HepG2 (cell line): ENCODE measurements around the gene HSD17B8. TPM values are rescaled to one million over a fixed set of nuclear protein-coding genes. Genes with fewer than 3 reads are reported as not detected.

ENCODE experiments used
- ARNT ChIP-seq: fragments of 450-650 bp; IDR thresholded peaks from 2 replicates; pipeline ENCODE4 v1.6.1; 2017
- CHCHD3 ChIP-seq: sonication (generic); formaldehyde crosslinking; IDR thresholded peaks from 2 replicates; pipeline ENCODE4 v1.8.0; 2022; ENCODE audit warnings: mild to moderate bottlenecking, missing genetic modification reagents, moderate library complexity
- EEA1 ChIP-seq: sonication (generic); formaldehyde crosslinking; IDR thresholded peaks from 2 replicates; pipeline ENCODE4 v1.5.1; 2020; ENCODE audit warnings: mild to moderate bottlenecking, missing genetic modification reagents, borderline replicate concordance
- EZH2 ChIP-seq: conservative IDR thresholded peaks from 2 replicates; pipeline ENCODE4 v1.6.1; 2012; ENCODE audit warnings: mild to moderate bottlenecking, low read depth, low read length, moderate library complexity
- GATA4 ChIP-seq: sonication (generic); IDR thresholded peaks from 2 replicates; pipeline ENCODE4 v1.6.1; 2016; ENCODE audit warnings: antibody characterized with exemption, low read depth, borderline replicate concordance
- ISX ChIP-seq: sonication (generic); formaldehyde crosslinking; conservative IDR thresholded peaks from 2 replicates; pipeline ENCODE4 v1.5.0; 2020; ENCODE audit warnings: missing genetic modification reagents
- KDM3A ChIP-seq: IDR thresholded peaks from 2 replicates; pipeline ENCODE4 v1.6.1; 2018; ENCODE audit warnings: low read depth, missing compliant biosample characterization
- MAFK ChIP-seq, 2 experiments: IDR thresholded peaks in 1 of 2; conservative IDR thresholded peaks in 1 of 2; 2 replicates each; pipeline ENCODE4 v1.6.1; 2011; ENCODE audit warnings: improper control_type of control experiment in 2 of 2, low read length in 2 of 2
- MLLT10 ChIP-seq: sonication (generic); formaldehyde crosslinking; IDR thresholded peaks from 2 replicates; pipeline ENCODE4 v1.4.0; 2020; ENCODE audit warnings: missing genetic modification reagents
- NCOA5 ChIP-seq: sonication (generic); formaldehyde crosslinking; IDR thresholded peaks from 2 replicates; pipeline ENCODE4 v1.4.0; 2020; ENCODE audit warnings: missing genetic modification reagents
- PHF5A ChIP-seq: IDR thresholded peaks from one replicate; pipeline ENCODE4 v1.6.1; 2018; ENCODE audit warnings: low read depth, missing genetic modification reagents; ENCODE audit not compliant: unreplicated experiment
- RFX5 ChIP-seq: IDR thresholded peaks from 2 replicates; pipeline ENCODE4 v1.6.1; 2011; ENCODE audit warnings: low read depth, low read length, improper control_type of control experiment
- SATB2 ChIP-seq: sonication (generic); formaldehyde crosslinking; IDR thresholded peaks from 2 replicates; pipeline ENCODE4 v1.5.0; 2020; ENCODE audit warnings: missing genetic modification reagents
- SUZ12 ChIP-seq: fragments of 150-350 bp; IDR thresholded peaks from 2 replicates; pipeline ENCODE4 v1.6.1; 2014; ENCODE audit warnings: low read depth, low read length
- ZC3H13 ChIP-seq: sonication (generic); formaldehyde crosslinking; IDR thresholded peaks from 2 replicates; pipeline ENCODE4 v1.8.1; 2023; ENCODE audit warnings: mild to moderate bottlenecking, missing genetic modification reagents, moderate library complexity
- ZNF773 ChIP-seq: sonication (generic); formaldehyde crosslinking; IDR thresholded peaks from 2 replicates; pipeline ENCODE4 v1.4.0; 2020; ENCODE audit warnings: missing genetic modification reagents, borderline replicate concordance
- ZSCAN30 ChIP-seq: sonication (generic); formaldehyde crosslinking; IDR thresholded peaks from 2 replicates; pipeline ENCODE4 v1.5.0; 2020; ENCODE audit warnings: mild to moderate bottlenecking, missing genetic modification reagents
- polyA plus RNA-seq, 8 experiments: library from polyadenylated mRNA; depleted of rRNA in 3 of 8; stranded (reverse) in 7 of 8; unstranded in 1 of 8; fragments of >200 nt; fragmentation: Illumina TruSeq in 4 of 8; extraction: Trizol in 4 of 8; gene quantifications; 2 replicates each; pipeline versions ENCODE4 v1.2.1 to v1.2.3, GENCODE V29; 2011 to 2016; ENCODE audit warnings: low read depth in 4 of 8, missing spikeins in 1 of 8, mixed read lengths in 1 of 8; ENCODE audit not compliant: insufficient read depth in 1 of 8
- total RNA-seq, 5 experiments: library from RNA; depleted of rRNA; stranded (reverse); fragments of >200 nt; fragmentation: Illumina TruSeq; extraction: Trizol; gene quantifications; 2 replicates each; pipeline ENCODE4 v1.2.3, GENCODE V29; 2016; ENCODE audit warnings: low read depth in 1 of 5
- TF ChIP-seq, protein P1 (sequence below): sonication (generic); formaldehyde crosslinking; IDR thresholded peaks from 2 replicates; pipeline ENCODE4 v1.8.1; 2023; ENCODE audit warnings: missing genetic modification reagents, inconsistent platforms, borderline replicate concordance
- TF ChIP-seq, protein P2 (sequence below): sonication (generic); formaldehyde crosslinking; IDR thresholded peaks from 2 replicates; pipeline ENCODE4 v1.4.0; 2020; ENCODE audit warnings: mild to moderate bottlenecking, missing genetic modification reagents
- TF ChIP-seq, protein P3 (sequence below): sonication (generic); formaldehyde crosslinking; IDR thresholded peaks from 2 replicates; pipeline ENCODE4 v1.4.0; 2020; ENCODE audit warnings: missing genetic modification reagents
- TF ChIP-seq, protein P4 (sequence below): sonication (generic); formaldehyde crosslinking; IDR thresholded peaks from 2 replicates; pipeline ENCODE4 v1.5.0; 2020; ENCODE audit warnings: missing genetic modification reagents, mild to moderate bottlenecking, borderline replicate concordance

The HSD17B8 gene
- total and polyA plus RNA-seq, 2 of the 13 experiments (the other 11 are each of a cell fraction or from before 2014, with no cell fraction given): 12.6 to 20.1 TPM

DNA sequence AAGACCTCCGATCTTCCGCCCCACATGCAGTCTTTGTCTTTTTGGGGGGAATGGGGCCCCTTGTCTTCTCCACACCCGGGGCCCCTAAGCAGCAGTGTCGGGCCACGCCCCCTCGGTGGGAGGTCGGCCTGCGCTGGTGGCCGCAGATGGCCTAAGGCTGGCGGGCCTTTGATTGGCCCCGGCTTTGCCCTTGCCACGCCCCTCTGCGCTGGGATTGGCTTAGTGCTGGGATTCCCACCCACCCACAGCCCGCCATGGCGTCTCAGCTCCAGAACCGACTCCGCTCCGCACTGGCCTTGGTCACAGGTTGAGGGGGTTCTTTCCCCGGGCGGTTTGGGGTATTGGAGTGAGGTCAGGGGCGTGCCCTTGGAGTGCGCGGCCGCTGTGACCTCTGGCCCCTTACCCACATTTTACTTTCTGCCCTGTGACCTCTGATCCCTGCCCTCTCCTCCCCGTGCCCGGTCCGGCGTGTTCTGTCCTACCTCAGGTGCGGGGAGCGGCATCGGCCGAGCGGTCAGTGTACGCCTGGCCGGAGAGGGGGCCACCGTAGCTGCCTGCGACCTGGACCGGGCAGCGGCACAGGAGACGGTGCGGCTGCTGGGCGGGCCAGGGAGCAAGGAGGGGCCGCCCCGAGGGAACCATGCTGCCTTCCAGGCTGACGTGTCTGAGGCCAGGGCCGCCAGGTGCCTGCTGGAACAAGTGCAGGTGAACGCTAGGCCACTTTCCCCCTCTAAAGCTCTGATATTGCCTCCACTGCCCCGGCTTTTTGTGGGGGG is at the start of gene HSD17B8 (continued):
- TF ChIP-seq, protein P1, sequence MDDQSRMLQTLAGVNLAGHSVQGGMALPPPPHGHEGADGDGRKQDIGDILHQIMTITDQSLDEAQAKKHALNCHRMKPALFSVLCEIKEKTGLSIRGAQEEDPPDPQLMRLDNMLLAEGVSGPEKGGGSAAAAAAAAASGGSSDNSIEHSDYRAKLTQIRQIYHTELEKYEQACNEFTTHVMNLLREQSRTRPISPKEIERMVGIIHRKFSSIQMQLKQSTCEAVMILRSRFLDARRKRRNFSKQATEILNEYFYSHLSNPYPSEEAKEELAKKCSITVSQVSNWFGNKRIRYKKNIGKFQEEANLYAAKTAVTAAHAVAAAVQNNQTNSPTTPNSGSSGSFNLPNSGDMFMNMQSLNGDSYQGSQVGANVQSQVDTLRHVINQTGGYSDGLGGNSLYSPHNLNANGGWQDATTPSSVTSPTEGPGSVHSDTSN (CRISPR knock-in tag): no peak
- TF ChIP-seq MAFK (conservative IDR thresholded peaks at IDR 0.05 in 1 of 2, IDR thresholded peaks at IDR 0.05 in 1 of 2; ENCODE audit: low read length in 2 of 2) (no peak), EEA1 (CRISPR knock-in tag) (no peak), GATA4 (0 out of 2 replicates have a peak, but pooled peaks have one; percentile 54), EZH2 (no peak), ARNT (no peak), ISX (CRISPR knock-in tag) (no peak), NCOA5 (CRISPR knock-in tag) (0 out of 2 replicates have a peak, but pooled peaks have one; percentile 48), KDM3A (CRISPR knock-in tag) (peak; percentile 35; the same call in 1 of the 2 replicates), MLLT10 (CRISPR knock-in tag) (no peak), ZC3H13 (CRISPR knock-in tag) (peak; percentile 92), SUZ12 (no peak), ZSCAN30 (CRISPR knock-in tag) (no peak), PHF5A (peak; percentile 84), CHCHD3 (CRISPR knock-in tag) (peak; percentile 67; the same call in 1 of the 2 replicates), ZNF773 (CRISPR knock-in tag) (peak; percentile 49; the same call in 1 of the 2 replicates), SATB2 (0 out of 2 replicates have a peak, but pooled peaks have one; percentile 64), RFX5 (no peak)
- TF ChIP-seq, protein P2, sequence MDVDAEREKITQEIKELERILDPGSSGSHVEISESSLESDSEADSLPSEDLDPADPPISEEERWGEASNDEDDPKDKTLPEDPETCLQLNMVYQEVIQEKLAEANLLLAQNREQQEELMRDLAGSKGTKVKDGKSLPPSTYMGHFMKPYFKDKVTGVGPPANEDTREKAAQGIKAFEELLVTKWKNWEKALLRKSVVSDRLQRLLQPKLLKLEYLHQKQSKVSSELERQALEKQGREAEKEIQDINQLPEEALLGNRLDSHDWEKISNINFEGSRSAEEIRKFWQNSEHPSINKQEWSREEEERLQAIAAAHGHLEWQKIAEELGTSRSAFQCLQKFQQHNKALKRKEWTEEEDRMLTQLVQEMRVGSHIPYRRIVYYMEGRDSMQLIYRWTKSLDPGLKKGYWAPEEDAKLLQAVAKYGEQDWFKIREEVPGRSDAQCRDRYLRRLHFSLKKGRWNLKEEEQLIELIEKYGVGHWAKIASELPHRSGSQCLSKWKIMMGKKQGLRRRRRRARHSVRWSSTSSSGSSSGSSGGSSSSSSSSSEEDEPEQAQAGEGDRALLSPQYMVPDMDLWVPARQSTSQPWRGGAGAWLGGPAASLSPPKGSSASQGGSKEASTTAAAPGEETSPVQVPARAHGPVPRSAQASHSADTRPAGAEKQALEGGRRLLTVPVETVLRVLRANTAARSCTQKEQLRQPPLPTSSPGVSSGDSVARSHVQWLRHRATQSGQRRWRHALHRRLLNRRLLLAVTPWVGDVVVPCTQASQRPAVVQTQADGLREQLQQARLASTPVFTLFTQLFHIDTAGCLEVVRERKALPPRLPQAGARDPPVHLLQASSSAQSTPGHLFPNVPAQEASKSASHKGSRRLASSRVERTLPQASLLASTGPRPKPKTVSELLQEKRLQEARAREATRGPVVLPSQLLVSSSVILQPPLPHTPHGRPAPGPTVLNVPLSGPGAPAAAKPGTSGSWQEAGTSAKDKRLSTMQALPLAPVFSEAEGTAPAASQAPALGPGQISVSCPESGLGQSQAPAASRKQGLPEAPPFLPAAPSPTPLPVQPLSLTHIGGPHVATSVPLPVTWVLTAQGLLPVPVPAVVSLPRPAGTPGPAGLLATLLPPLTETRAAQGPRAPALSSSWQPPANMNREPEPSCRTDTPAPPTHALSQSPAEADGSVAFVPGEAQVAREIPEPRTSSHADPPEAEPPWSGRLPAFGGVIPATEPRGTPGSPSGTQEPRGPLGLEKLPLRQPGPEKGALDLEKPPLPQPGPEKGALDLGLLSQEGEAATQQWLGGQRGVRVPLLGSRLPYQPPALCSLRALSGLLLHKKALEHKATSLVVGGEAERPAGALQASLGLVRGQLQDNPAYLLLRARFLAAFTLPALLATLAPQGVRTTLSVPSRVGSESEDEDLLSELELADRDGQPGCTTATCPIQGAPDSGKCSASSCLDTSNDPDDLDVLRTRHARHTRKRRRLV (CRISPR knock-in tag): 0 out of 2 replicates have a peak, but pooled peaks have one; percentile 57
- TF ChIP-seq, protein P3, sequence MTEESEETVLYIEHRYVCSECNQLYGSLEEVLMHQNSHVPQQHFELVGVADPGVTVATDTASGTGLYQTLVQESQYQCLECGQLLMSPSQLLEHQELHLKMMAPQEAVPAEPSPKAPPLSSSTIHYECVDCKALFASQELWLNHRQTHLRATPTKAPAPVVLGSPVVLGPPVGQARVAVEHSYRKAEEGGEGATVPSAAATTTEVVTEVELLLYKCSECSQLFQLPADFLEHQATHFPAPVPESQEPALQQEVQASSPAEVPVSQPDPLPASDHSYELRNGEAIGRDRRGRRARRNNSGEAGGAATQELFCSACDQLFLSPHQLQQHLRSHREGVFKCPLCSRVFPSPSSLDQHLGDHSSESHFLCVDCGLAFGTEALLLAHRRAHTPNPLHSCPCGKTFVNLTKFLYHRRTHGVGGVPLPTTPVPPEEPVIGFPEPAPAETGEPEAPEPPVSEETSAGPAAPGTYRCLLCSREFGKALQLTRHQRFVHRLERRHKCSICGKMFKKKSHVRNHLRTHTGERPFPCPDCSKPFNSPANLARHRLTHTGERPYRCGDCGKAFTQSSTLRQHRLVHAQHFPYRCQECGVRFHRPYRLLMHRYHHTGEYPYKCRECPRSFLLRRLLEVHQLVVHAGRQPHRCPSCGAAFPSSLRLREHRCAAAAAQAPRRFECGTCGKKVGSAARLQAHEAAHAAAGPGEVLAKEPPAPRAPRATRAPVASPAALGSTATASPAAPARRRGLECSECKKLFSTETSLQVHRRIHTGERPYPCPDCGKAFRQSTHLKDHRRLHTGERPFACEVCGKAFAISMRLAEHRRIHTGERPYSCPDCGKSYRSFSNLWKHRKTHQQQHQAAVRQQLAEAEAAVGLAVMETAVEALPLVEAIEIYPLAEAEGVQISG (CRISPR knock-in tag): peak; percentile 72
- TF ChIP-seq, protein P4, sequence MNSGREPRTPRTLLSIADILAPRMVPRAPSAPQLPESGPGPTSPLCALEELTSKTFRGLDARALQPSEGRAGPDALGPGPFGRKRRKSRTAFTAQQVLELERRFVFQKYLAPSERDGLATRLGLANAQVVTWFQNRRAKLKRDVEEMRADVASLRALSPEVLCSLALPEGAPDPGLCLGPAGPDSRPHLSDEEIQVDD (CRISPR knock-in tag): 0 out of 2 replicates have a peak, but pooled peaks have one; percentile 13
